Activated T-cell treated with anti-CD3 and anti-CD28 coated beads, Interleukin-2, amount 50 U/mL, for 24 hours (primary cell): Measurements from ENCODE around the gene CSE1L.
A peak's percentile ranks its signal among the peaks of the same experiment; 100 is the strongest.
"Not testable (repeated sequence)": the region's sequence is repeated elsewhere in the genome, so short reads cannot be mapped to it uniquely, and the experiment has no call there.

Experiments used
- DNase-seq: peaks from one replicate; pipeline ENCODE4 v3.0.0-alpha.2; 2020
- H3K27ac Mint-ChIP-seq: 2 replicates; pipeline ENCODE4 v1.8.0; 2020; ENCODE audit warnings: mild to moderate bottlenecking, mixed read lengths
- H3K27me3 Mint-ChIP-seq: 2 replicates; pipeline ENCODE4 v1.8.0; 2020; ENCODE audit warnings: mixed read lengths
- H3K36me3 Mint-ChIP-seq: 2 replicates; pipeline ENCODE4 v1.8.0; 2020; ENCODE audit warnings: low read depth, mixed read lengths
- H3K4me1 Mint-ChIP-seq: 2 replicates; pipeline ENCODE4 v1.8.0; 2020; ENCODE audit warnings: low read depth, mixed read lengths
- H3K4me3 Mint-ChIP-seq: 2 replicates; pipeline ENCODE4 v1.8.0; 2020; ENCODE audit warnings: mild to moderate bottlenecking, moderate library complexity, mixed read lengths
- H3K9me3 Mint-ChIP-seq: 2 replicates; pipeline ENCODE4 v1.8.0; 2020; ENCODE audit warnings: mixed read lengths

The CSE1L gene

DNA sequence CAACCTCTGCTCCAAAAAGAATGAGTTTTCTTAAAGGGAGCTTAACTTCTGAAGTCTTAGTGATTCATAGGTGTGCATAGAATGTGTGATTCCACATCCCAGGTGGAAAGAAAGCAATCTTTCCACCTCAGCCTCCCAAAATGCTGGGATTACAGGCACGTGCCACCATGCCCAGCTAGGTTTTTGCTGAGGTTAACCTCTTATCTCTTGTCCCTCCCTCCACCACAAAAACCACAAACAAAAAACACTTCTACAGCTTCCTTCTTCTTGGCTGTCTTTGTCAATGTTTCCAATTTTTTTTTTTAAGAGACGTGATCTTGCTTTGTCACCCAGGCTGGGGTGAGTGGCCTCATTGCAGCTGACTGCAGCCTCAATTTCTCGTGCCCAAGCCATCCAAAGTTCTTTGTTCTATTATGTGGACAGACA, 8.1 kb upstream of the CSE1L start:
- Mint-ChIP-seq H3K36me3 (peaks cover 30% of the 10 kb centered on the region), H3K9me3 (no peaks in the 10 kb centered on the region), H3K4me3 (no peak overlapping the region), H3K4me1 (peaks cover 23% of the 10 kb centered on the region), H3K27me3 (no peaks in the 10 kb centered on the region), H3K27ac (peak overlapping the region; percentile 60)
- DNase-seq: peak; percentile 41

DNA sequence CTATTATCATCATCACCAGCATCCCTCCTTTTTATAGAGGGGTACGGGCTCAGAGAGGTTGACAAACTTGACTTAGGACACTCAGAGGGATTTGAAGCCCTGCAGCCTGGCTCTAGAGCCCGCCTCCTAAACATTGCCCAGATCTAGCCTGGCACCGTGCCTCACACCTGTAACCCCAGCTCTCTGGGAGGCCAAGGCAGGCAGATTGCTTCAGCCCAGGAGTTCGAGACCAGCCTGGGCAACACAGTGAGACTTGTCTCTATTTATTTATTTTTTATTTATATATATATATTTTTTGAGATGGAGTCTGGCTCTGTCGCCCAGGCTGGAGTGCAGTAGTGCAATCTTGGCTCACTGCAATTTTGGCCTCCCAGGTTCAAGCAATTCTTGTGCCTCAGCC, 6.3 kb upstream of the CSE1L start:
- H3K27ac Mint-ChIP-seq: no peak overlapping the region
- H3K36me3 Mint-ChIP-seq: peaks cover 11% of the 10 kb centered on the region
- no peak for DNase-seq
- H3K9me3 Mint-ChIP-seq: no peaks in the 10 kb centered on the region
- H3K4me1 Mint-ChIP-seq: peaks cover 23% of the 10 kb centered on the region
- no peaks in the 10 kb centered on the region for H3K27me3 Mint-ChIP-seq
- no peak overlapping the region for H3K4me3 Mint-ChIP-seq

DNA sequence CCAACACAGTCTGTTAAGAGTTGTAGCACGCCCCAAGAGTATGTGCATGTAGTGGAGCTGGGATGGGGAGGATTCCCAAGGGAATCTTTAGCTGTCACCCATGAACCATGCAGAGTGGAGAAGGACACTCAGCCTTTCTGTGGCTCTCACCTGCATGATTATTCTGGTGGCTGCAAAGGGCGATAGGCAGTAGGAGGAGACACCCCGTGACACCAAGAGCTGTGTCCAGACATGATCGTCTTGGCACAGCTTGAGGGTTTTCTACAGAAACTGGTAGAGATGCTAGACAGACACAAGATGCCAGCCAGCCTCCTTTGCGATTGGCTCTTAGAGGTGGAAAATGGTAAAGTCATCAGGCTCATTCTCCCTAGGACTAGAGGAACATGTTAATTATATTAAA, 3.1 kb upstream of the CSE1L start:
- DNase-seq: no peak
- Mint-ChIP-seq H3K27me3 (no peaks in the 10 kb centered on the region), H3K9me3 (no peaks in the 10 kb centered on the region), H3K27ac (no peak overlapping the region), H3K4me1 (peaks cover 26% of the 10 kb centered on the region), H3K4me3 (no peak overlapping the region), H3K36me3 (peaks cover 21% of the 10 kb centered on the region)

DNA sequence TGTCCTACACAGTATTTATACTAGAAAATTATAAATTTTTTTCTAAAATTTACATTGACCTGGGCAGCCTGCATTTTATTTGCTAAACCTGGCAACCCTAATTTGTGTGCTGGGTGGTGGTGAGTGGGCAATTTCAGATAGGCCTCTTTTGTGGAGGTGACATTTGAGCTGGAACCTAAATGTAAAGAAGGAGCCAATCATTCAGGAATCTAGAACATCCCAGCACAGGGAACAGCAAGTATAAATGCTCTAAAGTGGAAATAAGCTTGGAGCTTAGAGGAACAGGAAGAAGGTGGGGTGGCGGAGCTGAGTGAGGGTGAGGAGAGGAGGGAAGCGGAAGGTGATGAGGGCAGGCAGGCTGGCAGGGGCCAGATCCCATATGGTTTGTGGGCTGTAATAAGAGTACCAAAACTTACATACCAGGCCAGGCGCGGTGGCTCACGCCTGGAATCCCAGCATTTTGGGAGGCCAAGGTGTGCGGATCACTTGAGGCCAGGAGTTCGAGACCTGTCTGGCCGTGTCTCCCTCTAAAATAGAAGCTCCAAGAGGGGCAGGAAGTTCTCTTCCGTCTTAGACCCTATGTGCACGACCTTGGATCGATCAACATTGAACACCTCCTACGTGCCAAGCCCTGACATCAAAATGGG, 549 bp upstream of the CSE1L start:
- H3K27ac Mint-ChIP-seq: peak overlapping the region; percentile 100
- H3K4me3 Mint-ChIP-seq: peak overlapping the region; percentile 99
- peaks cover 32% of the 10 kb centered on the region for H3K4me1 Mint-ChIP-seq
- H3K36me3 Mint-ChIP-seq: peaks cover 41% of the 10 kb centered on the region
- no peaks in the 10 kb centered on the region for H3K9me3 Mint-ChIP-seq
- no peaks in the 10 kb centered on the region for H3K27me3 Mint-ChIP-seq
- no peak for DNase-seq

DNA sequence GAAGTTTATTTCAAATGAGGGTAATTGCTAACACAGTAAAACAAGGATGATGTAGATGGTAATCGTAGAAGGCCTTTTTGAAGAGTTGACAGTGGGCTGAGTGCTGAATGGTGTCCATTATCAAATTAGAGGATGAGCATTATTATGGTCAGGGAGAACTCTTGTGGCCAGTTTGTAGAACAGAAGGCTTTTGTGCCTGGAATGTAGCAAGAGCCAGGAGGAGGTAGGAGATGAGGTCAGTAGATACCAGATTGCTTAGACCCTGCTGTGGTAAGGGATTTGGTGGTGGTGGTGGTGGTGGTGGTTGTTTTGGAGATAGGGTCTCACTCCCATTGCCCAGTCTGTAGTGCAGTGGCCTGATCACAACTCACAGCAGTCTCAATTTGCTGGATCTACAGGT, 6.2 kb downstream of the CSE1L start:
- no peak overlapping the region for H3K4me3 Mint-ChIP-seq
- H3K27ac Mint-ChIP-seq: peak overlapping the region; percentile 60
- peaks cover 72% of the 10 kb centered on the region for H3K4me1 Mint-ChIP-seq
- no peaks in the 10 kb centered on the region for H3K27me3 Mint-ChIP-seq
- H3K9me3 Mint-ChIP-seq: no peaks in the 10 kb centered on the region
- no peak for DNase-seq
- H3K36me3 Mint-ChIP-seq: peaks cover 84% of the 10 kb centered on the region

DNA sequence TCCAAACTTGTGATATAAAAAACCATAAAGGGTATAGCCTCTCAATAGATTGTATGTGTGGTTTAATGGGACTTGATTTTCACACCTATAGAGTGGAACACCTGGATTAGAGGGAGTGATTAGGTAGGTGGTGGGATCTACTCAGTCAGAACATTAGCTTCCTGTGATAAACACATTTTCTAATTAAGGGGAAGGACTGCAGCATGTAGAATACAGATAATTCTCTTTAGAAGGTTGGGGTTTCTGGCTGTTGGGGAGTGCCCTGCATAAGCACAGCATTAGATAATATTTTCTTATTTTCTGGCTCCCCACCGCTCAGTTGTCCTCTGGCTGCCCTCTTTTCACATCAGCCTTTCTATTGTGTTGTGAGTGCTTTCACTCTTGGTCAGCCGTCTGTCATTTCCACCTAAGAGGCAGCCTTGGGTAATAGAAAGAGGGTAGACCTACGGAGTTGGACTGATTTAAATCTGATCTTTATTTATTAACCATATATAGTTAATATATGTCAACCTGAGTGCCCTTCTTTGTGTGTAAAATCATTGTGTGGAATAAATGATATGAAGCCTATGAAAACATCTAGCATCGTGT, 8.0 kb downstream of the CSE1L start:
- Mint-ChIP-seq H3K27ac (peak overlapping the region; percentile 37), H3K27me3 (no peaks in the 10 kb centered on the region), H3K9me3 (no peaks in the 10 kb centered on the region), H3K4me3 (no peak overlapping the region), H3K36me3 (peaks cover 85% of the 10 kb centered on the region), H3K4me1 (peaks cover 59% of the 10 kb centered on the region)
- no peak for DNase-seq

DNA sequence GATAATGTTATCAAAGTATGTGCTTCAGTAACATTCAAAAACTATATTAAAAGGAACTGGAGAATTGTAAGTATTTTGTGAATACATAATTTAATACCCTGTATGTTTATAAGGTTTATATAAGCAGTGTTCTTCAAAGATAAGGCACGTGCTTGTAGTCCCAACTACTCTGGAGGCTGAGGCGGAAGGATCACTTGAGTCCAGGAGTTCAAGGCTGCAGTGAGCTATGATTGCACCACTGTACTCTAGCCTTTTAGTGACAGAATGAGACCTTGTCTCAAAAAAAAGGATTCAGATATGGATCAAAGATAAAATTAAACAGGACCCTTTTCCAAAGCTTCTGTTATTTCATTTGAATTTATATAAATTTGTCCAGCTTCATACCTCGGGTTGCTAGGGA, 17.2 kb downstream of the CSE1L start:
- Mint-ChIP-seq H3K27ac (no peak overlapping the region), H3K4me3 (no peak overlapping the region), H3K4me1 (peaks cover 7% of the 10 kb centered on the region), H3K27me3 (no peaks in the 10 kb centered on the region), H3K9me3 (no peaks in the 10 kb centered on the region), H3K36me3 (peaks cover 85% of the 10 kb centered on the region)
- no peak for DNase-seq

DNA sequence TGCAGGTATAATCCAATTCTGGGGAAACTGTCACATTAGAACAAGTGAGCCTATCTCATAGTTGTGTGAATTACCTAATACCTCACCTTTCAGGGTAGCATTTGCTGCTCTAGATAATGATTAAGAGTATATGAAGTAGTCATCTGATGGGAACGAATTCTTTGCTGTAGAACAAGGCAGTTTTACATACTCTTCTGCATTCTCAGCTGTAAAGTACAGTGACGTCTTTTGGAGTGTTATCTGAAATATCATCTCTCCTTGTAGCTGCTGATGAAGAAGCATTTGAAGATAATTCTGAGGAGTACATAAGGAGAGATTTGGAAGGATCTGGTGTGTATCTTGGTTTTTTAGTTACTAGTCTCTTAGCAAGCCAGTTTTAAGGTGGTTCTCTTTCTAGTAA, 28.4 kb downstream of the CSE1L start:
- no peaks in the 10 kb centered on the region for H3K27me3 Mint-ChIP-seq
- no peak for DNase-seq
- no peaks in the 10 kb centered on the region for H3K9me3 Mint-ChIP-seq
- no peak overlapping the region for H3K4me3 Mint-ChIP-seq
- H3K36me3 Mint-ChIP-seq: peaks cover 96% of the 10 kb centered on the region
- peak overlapping the region; percentile 26 for H3K27ac Mint-ChIP-seq
- peaks cover 4% of the 10 kb centered on the region for H3K4me1 Mint-ChIP-seq

DNA sequence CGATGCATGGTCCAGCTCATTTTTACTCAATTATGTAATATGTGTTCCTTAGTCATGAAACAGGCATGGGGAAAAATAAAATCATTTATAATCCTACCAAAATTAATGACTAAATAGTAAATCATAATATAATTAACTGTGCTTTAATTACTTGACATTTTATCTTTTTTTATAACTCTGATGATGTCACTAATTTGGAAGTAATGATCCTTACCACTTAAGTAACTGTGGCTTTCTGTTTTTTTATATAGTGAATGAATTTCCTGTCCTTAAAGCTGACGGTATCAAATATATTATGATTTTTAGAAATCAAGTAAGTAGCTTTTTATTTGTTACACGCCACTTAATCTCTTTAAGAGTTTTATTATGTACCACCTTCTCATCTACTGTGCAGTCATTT, 32.2 kb downstream of the CSE1L start:
- Mint-ChIP-seq H3K4me3 (no peak overlapping the region), H3K36me3 (peaks cover 95% of the 10 kb centered on the region)

DNA sequence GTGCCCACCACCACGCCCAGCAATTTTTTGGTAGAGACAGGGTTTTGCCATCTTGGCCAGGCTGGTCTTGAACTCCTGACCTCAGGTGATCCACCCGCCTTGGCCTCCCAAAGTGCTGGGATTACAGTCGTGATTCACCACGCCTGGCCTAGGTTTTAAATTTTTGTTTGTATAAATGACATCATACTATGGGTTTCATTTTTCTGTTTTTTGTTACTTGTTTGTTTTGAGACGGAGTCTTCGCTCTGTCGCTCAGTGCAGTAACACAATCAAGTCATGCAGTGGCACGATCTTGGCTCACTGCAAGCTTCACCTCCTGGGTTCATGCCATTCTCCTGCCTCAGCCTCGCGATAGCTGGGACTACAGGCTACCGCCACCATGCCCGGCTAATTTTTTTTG, 36.2 kb downstream of the CSE1L start:
- not testable (repeated sequence) for H3K4me1 Mint-ChIP-seq, DNase-seq, H3K4me3 Mint-ChIP-seq, H3K27ac Mint-ChIP-seq, H3K27me3 Mint-ChIP-seq, H3K9me3 Mint-ChIP-seq
- H3K36me3 Mint-ChIP-seq: peaks cover 94% of the 10 kb centered on the region

More for the DNA sequence above, 32.2 kb downstream of the CSE1L start:
- Mint-ChIP-seq H3K9me3 (no peaks in the 10 kb centered on the region), H3K4me1 (peaks cover 4% of the 10 kb centered on the region), H3K27ac (peak overlapping the region; percentile 22), H3K27me3 (no peaks in the 10 kb centered on the region)
- DNase-seq: no peak

DNA sequence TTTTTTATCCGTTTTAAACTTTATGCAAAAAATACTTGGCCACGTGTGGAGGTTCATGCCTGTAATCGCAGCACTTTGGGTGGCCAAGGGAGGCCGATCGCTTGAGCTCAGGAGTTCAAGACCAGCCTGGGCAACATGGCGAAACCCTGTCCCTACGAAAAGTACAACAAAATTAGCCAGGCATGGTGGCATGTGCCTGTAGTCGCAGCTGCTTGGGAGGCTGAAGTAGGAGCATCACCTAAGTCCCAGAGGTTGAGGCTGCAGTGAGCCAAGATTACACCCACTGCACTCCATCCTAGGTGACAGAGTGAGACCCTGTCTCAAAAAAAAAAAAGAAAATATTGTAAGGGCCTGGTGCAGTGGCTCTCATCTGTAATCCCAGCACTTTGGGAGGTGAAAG, 45.0 kb downstream of the CSE1L start:
- H3K9me3 Mint-ChIP-seq: no peaks in the 10 kb centered on the region
- peak overlapping the region; percentile 6 for H3K27ac Mint-ChIP-seq
- no peaks in the 10 kb centered on the region for H3K4me1 Mint-ChIP-seq
- no peak overlapping the region for H3K4me3 Mint-ChIP-seq
- no peaks in the 10 kb centered on the region for H3K27me3 Mint-ChIP-seq
- H3K36me3 Mint-ChIP-seq: peaks cover 96% of the 10 kb centered on the region
- no peak for DNase-seq

DNA sequence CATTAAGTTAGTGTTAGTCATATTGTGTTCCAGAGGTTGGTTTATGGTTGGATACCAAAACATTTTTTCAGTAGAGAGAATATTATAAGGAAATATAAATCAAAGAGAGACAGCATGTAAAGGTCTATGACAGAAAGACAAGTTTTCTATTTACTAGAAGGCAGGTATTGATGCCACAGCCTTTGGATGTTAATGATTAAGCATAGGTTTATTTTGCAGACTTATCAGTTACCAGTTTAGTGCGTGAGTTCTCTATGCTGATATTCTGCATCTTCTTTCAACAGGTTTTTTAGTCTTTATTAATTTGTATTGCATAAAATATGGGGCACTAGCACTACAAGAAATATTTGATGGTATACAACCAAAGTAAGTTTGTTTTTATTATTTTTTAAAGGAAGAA, 45.6 kb downstream of the CSE1L start:
- H3K4me1 Mint-ChIP-seq: no peaks in the 10 kb centered on the region
- no peak for DNase-seq
- H3K9me3 Mint-ChIP-seq: no peaks in the 10 kb centered on the region
- H3K4me3 Mint-ChIP-seq: no peak overlapping the region
- peaks cover 97% of the 10 kb centered on the region for H3K36me3 Mint-ChIP-seq
- H3K27me3 Mint-ChIP-seq: no peaks in the 10 kb centered on the region
- no peak overlapping the region for H3K27ac Mint-ChIP-seq

DNA sequence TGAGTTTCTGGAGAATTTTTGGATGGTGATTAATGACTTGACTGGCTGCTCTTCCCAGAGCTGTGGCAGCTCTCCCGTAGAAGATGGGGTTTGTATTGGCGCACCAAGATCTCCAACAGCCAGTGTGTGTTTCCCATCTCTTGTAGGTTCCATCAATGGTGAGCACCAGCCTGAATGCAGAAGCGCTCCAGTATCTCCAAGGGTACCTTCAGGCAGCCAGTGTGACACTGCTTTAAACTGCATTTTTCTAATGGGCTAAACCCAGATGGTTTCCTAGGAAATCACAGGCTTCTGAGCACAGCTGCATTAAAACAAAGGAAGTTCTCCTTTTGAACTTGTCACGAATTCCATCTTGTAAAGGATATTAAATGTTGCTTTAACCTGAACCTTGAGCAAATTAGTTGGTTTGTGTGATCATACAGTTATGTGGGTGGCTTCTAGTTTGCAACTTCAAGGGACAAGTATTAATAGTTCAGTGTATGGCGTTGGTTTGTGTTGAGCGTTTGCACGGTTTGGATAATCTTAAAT, 50.2 kb downstream of the CSE1L start:
- H3K4me1 Mint-ChIP-seq: peaks cover 11% of the 10 kb centered on the region
- no peak overlapping the region for H3K27ac Mint-ChIP-seq
- no peaks in the 10 kb centered on the region for H3K27me3 Mint-ChIP-seq
- H3K9me3 Mint-ChIP-seq: no peaks in the 10 kb centered on the region
- DNase-seq: no peak
- H3K4me3 Mint-ChIP-seq: no peak overlapping the region
- H3K36me3 Mint-ChIP-seq: peaks cover 87% of the 10 kb centered on the region

DNA sequence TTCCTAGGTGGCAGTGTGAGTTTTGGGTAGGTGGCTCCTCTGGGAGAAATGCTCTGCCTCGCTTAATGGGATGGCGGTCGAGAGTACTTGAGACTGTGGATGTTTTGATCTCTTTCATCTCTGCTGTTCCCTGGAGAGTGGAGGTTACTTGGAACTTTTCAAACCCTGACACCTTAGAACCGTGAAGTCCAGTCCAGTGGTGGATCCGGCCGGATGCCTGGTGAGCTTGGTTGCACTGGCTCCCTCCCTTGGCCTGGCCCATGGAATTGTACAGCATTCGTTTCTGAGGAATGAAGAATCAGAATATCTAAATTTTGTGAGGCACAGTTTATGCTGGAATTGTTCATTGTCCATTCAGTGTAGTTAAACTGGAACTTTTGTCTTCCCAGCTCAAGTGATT, 51.0 kb downstream of the CSE1L start:
- no peak overlapping the region for H3K27ac Mint-ChIP-seq
- H3K27me3 Mint-ChIP-seq: no peaks in the 10 kb centered on the region
- H3K36me3 Mint-ChIP-seq: peaks cover 87% of the 10 kb centered on the region
- DNase-seq: no peak
- no peaks in the 10 kb centered on the region for H3K9me3 Mint-ChIP-seq
- peaks cover 12% of the 10 kb centered on the region for H3K4me1 Mint-ChIP-seq
- no peak overlapping the region for H3K4me3 Mint-ChIP-seq

DNA sequence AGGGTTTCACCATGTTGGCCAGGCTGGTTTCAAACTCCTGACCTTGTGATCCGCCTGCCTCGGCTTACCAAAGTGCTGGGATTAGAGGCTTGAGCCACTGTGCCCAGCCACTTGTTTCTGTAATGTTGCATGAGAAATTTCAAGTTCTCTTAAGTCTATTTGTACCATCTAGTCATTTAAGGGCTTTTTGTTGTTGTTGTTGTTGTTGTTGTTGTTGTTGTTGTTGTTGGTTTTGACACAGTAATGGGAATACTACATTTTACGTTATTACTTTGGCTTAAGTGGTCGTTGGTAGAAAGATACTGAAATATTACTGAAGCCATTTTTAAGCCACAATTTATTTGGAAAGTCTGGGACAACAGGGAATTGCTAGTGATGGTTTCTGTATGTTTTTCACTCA, 52.0 kb downstream of the CSE1L start:
- Mint-ChIP-seq H3K4me1 (peaks cover 12% of the 10 kb centered on the region), H3K4me3 (no peak overlapping the region), H3K27me3 (no peaks in the 10 kb centered on the region), H3K36me3 (peaks cover 87% of the 10 kb centered on the region), H3K27ac (no peak overlapping the region), H3K9me3 (no peaks in the 10 kb centered on the region)
- DNase-seq: no peak
